H4 (cell line): Measurements from ENCODE around the gene TMEM170B. TPM values are rescaled to one million over a fixed set of nuclear protein-coding genes. Genes with fewer than 3 reads are reported as not detected.

Source experiments
- DNase-seq: peaks from one replicate; pipeline ENCODE4 v3.0.0-alpha.2; 2015; ENCODE audit warnings: low spot score
- total RNA-seq: library from RNA; depleted of rRNA; stranded (reverse); fragments of >200 nt; shearing (Covaris generic); gene quantifications from 2 replicates; pipeline ENCODE4 v1.2.3, GENCODE V29; 2014; rRNA removed

TMEM170B gene
- total RNA-seq, 1 experiment from 2014 or later, result 0.95 TPM

- DNase-seq, result no peak
These were observed 77.1 kb downstream of the TMEM170B start for GRCh38 chr6:11614534-11615213.

GRCh38 chr6:11615214-11615602, 77.7 kb downstream of the TMEM170B start:
- DNase-seq, result peak; percentile 42

- DNase-seq, result peak; percentile 94
These were observed 78.7 kb downstream of the TMEM170B start for GRCh38 chr6:11616200-11616611.

- no peak for DNase-seq
These were observed 81.0 kb downstream of the TMEM170B start for GRCh38 chr6:11618533-11618932.

GRCh38 chr6:11621119-11621518, 83.6 kb downstream of the TMEM170B start:
- no peak for DNase-seq

GRCh38 chr6:11622156-11622555, 84.6 kb downstream of the TMEM170B start:
- no peak for DNase-seq

GRCh38 chr6:11623272-11623671, 85.7 kb downstream of the TMEM170B start:
- DNase-seq, result no peak

GRCh38 chr6:11625302-11625701, 87.8 kb downstream of the TMEM170B start:
- no peak for DNase-seq

- no peak for DNase-seq
These were observed 88.8 kb downstream of the TMEM170B start for GRCh38 chr6:11626356-11626755.

GRCh38 chr6:11628562-11628961, 91.0 kb downstream of the TMEM170B start:
- DNase-seq, result no peak

GRCh38 chr6:11631008-11631407, 93.5 kb downstream of the TMEM170B start:
- no peak for DNase-seq

GRCh38 chr6:11631539-11631938, 94.0 kb downstream of the TMEM170B start:
- no peak for DNase-seq

GRCh38 chr6:11632231-11632630, 94.7 kb downstream of the TMEM170B start:
- DNase-seq, result peak; percentile 29

- DNase-seq, result peak; percentile 50
These were observed 95.4 kb downstream of the TMEM170B start for GRCh38 chr6:11632795-11633511.

Other genes with a start within 250 kb of the TMEM170B start
- gene ADTRP, start 241.1 kb downstream of the TMEM170B start, total RNA-seq, result 0.74 TPM in 1 of 2 replicates, not detected in the other